Panc1 (cell line): ENCODE results near the gene FOXN1. TPM values are rescaled to one million over a fixed set of nuclear protein-coding genes. Genes with fewer than 3 reads are reported as not detected.

Experiments
- ATAC-seq: fragments of 200-7000 bp; cut with Tn5 transposase; 2 replicates; pipeline ENCODE4 v1.9.1; 2020; ENCODE audit warnings: mild to moderate bottlenecking, moderate library complexity
- BruUV-seq: library from RNA; stranded (reverse); fragments of 400-500 nt; replicated peaks from 2 replicates; lab custom pipeline; 2021; lab: Mats Ljungman, UMichigan
- CTCF ChIA-PET: fragments of 300-600 bp; sonication (Branson Sonifier 250); formaldehyde crosslinking; loops from one replicate; lab custom pipeline; 2022; ENCODE audit warnings: antibody characterized with exemption; lab: Charles Lee
- POLR2A ChIA-PET: fragments of 300-600 bp; sonication (Branson Sonifier 250); formaldehyde crosslinking; loops from one replicate; lab custom pipeline; 2022; ENCODE audit warnings: antibody characterized with exemption; lab: Charles Lee
- DNase-seq: peaks from one replicate; pipeline ENCODE4 v3.0.0-alpha.2; 2010; ENCODE audit warnings: low read depth, low spot score
- H3K27ac ChIP-seq: 2 replicates; pipeline ENCODE4 v1.5.1; 2011; ENCODE audit warnings: mild to moderate bottlenecking, low read length, inconsistent platforms
- H3K27me3 ChIP-seq: fragments of 200-500 bp; sonication (Bioruptor generic); 2 replicates; pipeline ENCODE4 v1.6.0; 2014; ENCODE audit warnings: low read length, inconsistent platforms; ENCODE audit not compliant: control insufficient read depth, insufficient read depth
- H3K36me3 ChIP-seq: fragments of 200-500 bp; sonication (Bioruptor generic); 2 replicates; pipeline ENCODE4 v1.5.1; 2014; ENCODE audit warnings: inconsistent platforms, mild to moderate bottlenecking, low read length, moderate library complexity; ENCODE audit not compliant: control insufficient read depth, insufficient read depth
- H3K4me1 ChIP-seq: 2 replicates; pipeline ENCODE4 v1.5.1; 2011; ENCODE audit warnings: inconsistent platforms, mild to moderate bottlenecking, low read length, moderate library complexity; ENCODE audit not compliant: control insufficient read depth, insufficient read depth
- H3K4me3 ChIP-seq, 2 experiments: 2 replicates each; pipeline ENCODE4 v1.5.1; 2011 to 2012; ENCODE audit warnings: low read depth in 2 of 2, low read length in 2 of 2, mild to moderate bottlenecking in 2 of 2, inconsistent platforms in 1 of 2, moderate library complexity in 1 of 2
- H3K9me3 ChIP-seq: fragments of 200-500 bp; sonication (Bioruptor generic); 2 replicates; pipeline ENCODE4 v1.5.1; 2014; ENCODE audit warnings: low read depth, mild to moderate bottlenecking, inconsistent platforms, low read length, moderate library complexity; ENCODE audit not compliant: control insufficient read depth, insufficient read depth
- POLR2AphosphoS5 ChIP-seq: IDR thresholded peaks from 2 replicates; pipeline ENCODE4 v1.6.1; 2012; ENCODE audit warnings: mild to moderate bottlenecking, low read depth, low read length, moderate library complexity
- SIN3A ChIP-seq: IDR thresholded peaks from 2 replicates; pipeline ENCODE4 v1.6.1; 2012; ENCODE audit warnings: low read depth, mild to moderate bottlenecking, low read length, moderate library complexity, borderline replicate concordance; ENCODE audit not compliant: insufficient read depth
- TCF7L2 ChIP-seq: IDR thresholded peaks from 2 replicates; pipeline ENCODE4 v1.6.1; 2011; ENCODE audit warnings: mild to moderate bottlenecking, low read depth, low read length, inconsistent platforms
- in situ Hi-C: cut with HindIII; loops from 2 replicates; pipeline ENCODE4 v1.10.0; 2016; ENCODE audit warnings: low sequenced_read_pairs, low pct_unique_long_range_greater_than_20kb
- intact Hi-C: fragments of 100-400 bp; cut with micrococcal nuclease; formaldehyde crosslinking; loops from one replicate; pipeline ENCODE4 v1.10.0; 2022; ENCODE audit not compliant: unreplicated experiment
- total RNA-seq: library from RNA; stranded (reverse); gene quantifications from one replicate; pipeline ENCODE4 v1.2.1, GENCODE V29; 2021; ENCODE audit not compliant: unreplicated experiment
- TF ChIP-seq, protein P1 (sequence below), 2 experiments: IDR thresholded peaks; 2 replicates each; pipeline ENCODE4 v1.6.1; 2011 to 2012; ENCODE audit warnings: low read depth in 2 of 2, control low read depth in 1 of 2, low read length in 1 of 2, mild to moderate bottlenecking in 1 of 2, moderate library complexity in 1 of 2; ENCODE audit not compliant: insufficient read depth in 1 of 2
- TF ChIP-seq, protein P2 (sequence below): fragments of 450-650 bp; IDR thresholded peaks from 2 replicates; pipeline ENCODE4 v1.5.1; 2017; ENCODE audit warnings: mild to moderate bottlenecking

Gene FOXN1
- total RNA-seq, 1 experiment from 2014 or later, result not detected

DNA sequence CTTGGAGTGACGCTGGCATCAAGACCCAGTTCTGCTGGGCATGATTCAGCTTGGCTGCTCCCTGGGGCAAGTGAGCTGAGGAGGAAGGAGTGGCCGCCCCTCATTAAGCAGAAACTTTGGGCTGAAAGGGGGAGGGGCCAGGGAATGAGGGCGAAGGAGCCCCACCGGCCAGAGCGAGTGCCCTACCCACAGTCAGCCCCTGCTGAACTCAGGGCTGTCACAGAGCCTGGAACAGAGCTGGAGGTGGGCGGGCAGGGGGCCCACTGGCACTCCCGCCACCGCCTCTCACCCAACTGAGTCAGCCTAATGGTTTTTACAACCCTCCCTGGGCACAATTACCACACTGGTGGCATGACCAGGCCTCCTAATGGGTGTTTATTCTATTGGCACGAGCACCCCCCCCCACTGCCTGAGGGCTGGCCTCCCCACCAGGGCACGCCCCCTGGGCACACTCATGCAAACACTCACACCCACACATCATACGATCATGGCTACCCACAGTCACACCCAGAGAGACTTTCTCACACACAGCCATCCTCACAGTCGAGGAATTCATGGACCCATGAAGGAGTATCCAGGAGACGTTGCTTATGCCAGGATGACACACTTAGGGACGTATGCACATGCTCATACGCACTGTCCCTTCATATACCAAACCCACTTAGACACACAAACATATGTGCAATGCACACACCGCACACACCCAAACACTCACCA lies 27.1 kb downstream of the FOXN1 start:
- Histone ChIP-seq H3K4me1 (no peaks in the 10 kb centered on the region), H3K9me3 (no peaks in the 10 kb centered on the region), H3K36me3 (no peaks in the 10 kb centered on the region), H3K27me3 (no peaks in the 10 kb centered on the region; the same call in 1 of the 2 replicates), H3K4me3 (no peak overlapping the region), H3K27ac (no peak overlapping the region)
- BruUV-seq, result no TSS peak
- DNase-seq, result no peak
- POLR2A ChIA-PET, result no interaction called here
- in situ Hi-C loops, result no loop called here
- TF ChIP-seq, protein P1, sequence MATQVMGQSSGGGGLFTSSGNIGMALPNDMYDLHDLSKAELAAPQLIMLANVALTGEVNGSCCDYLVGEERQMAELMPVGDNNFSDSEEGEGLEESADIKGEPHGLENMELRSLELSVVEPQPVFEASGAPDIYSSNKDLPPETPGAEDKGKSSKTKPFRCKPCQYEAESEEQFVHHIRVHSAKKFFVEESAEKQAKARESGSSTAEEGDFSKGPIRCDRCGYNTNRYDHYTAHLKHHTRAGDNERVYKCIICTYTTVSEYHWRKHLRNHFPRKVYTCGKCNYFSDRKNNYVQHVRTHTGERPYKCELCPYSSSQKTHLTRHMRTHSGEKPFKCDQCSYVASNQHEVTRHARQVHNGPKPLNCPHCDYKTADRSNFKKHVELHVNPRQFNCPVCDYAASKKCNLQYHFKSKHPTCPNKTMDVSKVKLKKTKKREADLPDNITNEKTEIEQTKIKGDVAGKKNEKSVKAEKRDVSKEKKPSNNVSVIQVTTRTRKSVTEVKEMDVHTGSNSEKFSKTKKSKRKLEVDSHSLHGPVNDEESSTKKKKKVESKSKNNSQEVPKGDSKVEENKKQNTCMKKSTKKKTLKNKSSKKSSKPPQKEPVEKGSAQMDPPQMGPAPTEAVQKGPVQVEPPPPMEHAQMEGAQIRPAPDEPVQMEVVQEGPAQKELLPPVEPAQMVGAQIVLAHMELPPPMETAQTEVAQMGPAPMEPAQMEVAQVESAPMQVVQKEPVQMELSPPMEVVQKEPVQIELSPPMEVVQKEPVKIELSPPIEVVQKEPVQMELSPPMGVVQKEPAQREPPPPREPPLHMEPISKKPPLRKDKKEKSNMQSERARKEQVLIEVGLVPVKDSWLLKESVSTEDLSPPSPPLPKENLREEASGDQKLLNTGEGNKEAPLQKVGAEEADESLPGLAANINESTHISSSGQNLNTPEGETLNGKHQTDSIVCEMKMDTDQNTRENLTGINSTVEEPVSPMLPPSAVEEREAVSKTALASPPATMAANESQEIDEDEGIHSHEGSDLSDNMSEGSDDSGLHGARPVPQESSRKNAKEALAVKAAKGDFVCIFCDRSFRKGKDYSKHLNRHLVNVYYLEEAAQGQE (IDR thresholded peaks at IDR 0.05; ENCODE audit: insufficient read depth in 1 of 2, low read depth in 2 of 2, low read length in 1 of 2), result no peak
- TF ChIP-seq SIN3A (no peak), POLR2AphosphoS5 (no peak), TCF7L2 (no peak)
- TF ChIP-seq, protein P2, sequence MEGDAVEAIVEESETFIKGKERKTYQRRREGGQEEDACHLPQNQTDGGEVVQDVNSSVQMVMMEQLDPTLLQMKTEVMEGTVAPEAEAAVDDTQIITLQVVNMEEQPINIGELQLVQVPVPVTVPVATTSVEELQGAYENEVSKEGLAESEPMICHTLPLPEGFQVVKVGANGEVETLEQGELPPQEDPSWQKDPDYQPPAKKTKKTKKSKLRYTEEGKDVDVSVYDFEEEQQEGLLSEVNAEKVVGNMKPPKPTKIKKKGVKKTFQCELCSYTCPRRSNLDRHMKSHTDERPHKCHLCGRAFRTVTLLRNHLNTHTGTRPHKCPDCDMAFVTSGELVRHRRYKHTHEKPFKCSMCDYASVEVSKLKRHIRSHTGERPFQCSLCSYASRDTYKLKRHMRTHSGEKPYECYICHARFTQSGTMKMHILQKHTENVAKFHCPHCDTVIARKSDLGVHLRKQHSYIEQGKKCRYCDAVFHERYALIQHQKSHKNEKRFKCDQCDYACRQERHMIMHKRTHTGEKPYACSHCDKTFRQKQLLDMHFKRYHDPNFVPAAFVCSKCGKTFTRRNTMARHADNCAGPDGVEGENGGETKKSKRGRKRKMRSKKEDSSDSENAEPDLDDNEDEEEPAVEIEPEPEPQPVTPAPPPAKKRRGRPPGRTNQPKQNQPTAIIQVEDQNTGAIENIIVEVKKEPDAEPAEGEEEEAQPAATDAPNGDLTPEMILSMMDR, result no peak
- CTCF ChIA-PET, result no interaction called here
- intact Hi-C loops, result no loop called here
- no peak for ATAC-seq

DNA sequence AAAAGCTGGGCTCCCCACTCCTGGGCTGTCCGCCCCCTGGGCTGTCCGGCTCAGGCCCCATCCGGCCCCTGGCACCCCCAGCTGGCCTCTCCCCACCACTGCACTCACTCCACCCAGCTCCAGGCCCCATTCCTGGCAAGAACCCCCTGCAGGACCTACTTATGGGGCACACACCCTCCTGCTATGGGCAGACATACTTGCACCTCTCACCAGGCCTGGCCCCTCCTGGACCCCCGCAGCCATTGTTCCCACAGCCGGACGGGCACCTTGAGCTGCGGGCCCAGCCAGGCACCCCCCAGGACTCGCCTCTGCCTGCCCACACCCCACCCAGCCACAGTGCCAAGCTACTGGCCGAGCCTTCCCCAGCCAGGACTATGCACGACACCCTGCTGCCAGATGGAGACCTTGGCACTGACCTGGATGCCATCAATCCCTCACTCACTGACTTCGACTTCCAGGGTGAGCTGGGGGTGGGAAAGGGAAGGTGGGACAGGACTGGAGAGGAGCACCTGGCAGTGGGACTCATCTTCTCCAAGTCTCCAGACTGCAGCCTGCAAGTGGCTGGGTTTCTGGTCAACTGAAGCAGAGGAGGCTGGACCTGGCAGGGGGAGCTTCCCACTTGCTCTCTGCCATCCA lies 28.7 kb downstream of the FOXN1 start:
- Histone ChIP-seq H3K36me3 (no peaks in the 10 kb centered on the region), H3K27ac (no peak overlapping the region), H3K4me3 (no peak overlapping the region), H3K9me3 (no peaks in the 10 kb centered on the region), H3K4me1 (no peaks in the 10 kb centered on the region), H3K27me3 (no peaks in the 10 kb centered on the region; the same call in 1 of the 2 replicates)
- CTCF ChIA-PET, result no interaction called here
- POLR2A ChIA-PET, result interaction anchor here (0.5 to 0.7 kb wide), 3 partner anchors 40 to 278 kb away, joined by 5 to 12 read pairs (median 6); partner anchors contain the start of gene SARM1
- intact Hi-C loops (no loop called here), in situ Hi-C loops (no loop called here)
- ATAC-seq (no peak), DNase-seq (no peak)
- BruUV-seq, result no TSS peak
- TF ChIP-seq SIN3A, result no peak
- no peak for TF ChIP-seq POLR2AphosphoS5
- TF ChIP-seq, protein P1 (IDR thresholded peaks at IDR 0.05; ENCODE audit: insufficient read depth in 1 of 2, low read depth in 2 of 2, low read length in 1 of 2), result no peak
- TF ChIP-seq TCF7L2, result no peak
- TF ChIP-seq, protein P2, result no peak
